HepG2 (cell line): ENCODE data around the gene TAF13. TPM values are rescaled to one million over a fixed set of nuclear protein-coding genes. Genes with fewer than 3 reads are reported as not detected.

Source experiments
- ATAC-seq: fragments of 200-7000 bp; cut with Tn5 transposase; 3 replicates; pipeline ENCODE4 v1.9.1; 2020; ENCODE audit warnings: mild to moderate bottlenecking, moderate library complexity
- BruUV-seq: library from RNA; stranded (reverse); fragments of 400-500 nt; replicated peaks from 2 replicates; lab custom pipeline; 2021; lab: Mats Ljungman, UMichigan
- CTCF ChIA-PET: fragments of 300-600 bp; formaldehyde crosslinking; extraction: SDS; loops from one replicate; lab custom pipeline; 2021; ENCODE audit warnings: low total read pairs, inconsistent platforms, low intra/inter-chr PET ratio; lab: Yijun Ruan, JAX
- POLR2A ChIA-PET: fragments of 350-600 bp; sonication (Branson Sonifier 250); formaldehyde crosslinking; loops from one replicate; lab custom pipeline; 2020; ENCODE audit warnings: antibody characterized with exemption, inconsistent platforms; lab: Yijun Ruan, JAX
- DNase-seq: peaks from one replicate; pipeline ENCODE4 v3.0.0-alpha.2; 2015; ENCODE audit warnings: low spot score
- FAIRE-seq: peaks from 3 replicates; lab custom pipeline; 2011; peaks lifted over from hg19 to GRCh38; lab: Jason Lieb, UNC
- H2AFZ ChIP-seq: one replicate; pipeline ENCODE4 v1.6.1; 2011; ENCODE audit warnings: low read length, inconsistent platforms
- H3K27ac ChIP-seq: fragments of 300-600 bp; 3 replicates; pipeline ENCODE4 v1.8.0; 2011; ENCODE audit warnings: mixed run types, mild to moderate bottlenecking, mixed read lengths, low read length, inconsistent platforms; ENCODE audit not compliant: insufficient read depth; ENCODE audit errors: extremely low read length
- H3K27me3 ChIP-seq, 2 experiments: fragments of 200-600 bp in 1 of 2; 2 replicates in 1 of 2; 3 replicates in 1 of 2; pipeline versions ENCODE4 v1.6.0 to v1.8.0; 2011; ENCODE audit warnings: low read length in 2 of 2, mild to moderate bottlenecking in 2 of 2, moderate library complexity in 2 of 2, inconsistent platforms in 1 of 2; ENCODE audit not compliant: insufficient read depth in 2 of 2, control insufficient read depth in 1 of 2
- H3K36me3 ChIP-seq, 2 experiments: fragments of 200-600 bp in 1 of 2; replicated peaks in 1 of 2; 2 replicates in 1 of 2; 3 replicates in 1 of 2; pipeline versions ENCODE4 v1.5.1 to v1.8.0; 2011; ENCODE audit warnings: low read length in 2 of 2, inconsistent platforms in 1 of 2; ENCODE audit not compliant: insufficient read depth in 2 of 2, control insufficient read depth in 1 of 2
- H3K4me1 ChIP-seq: 2 replicates; pipeline ENCODE4 v1.5.1; 2012; ENCODE audit warnings: low read length, inconsistent platforms; ENCODE audit not compliant: insufficient read depth
- H3K4me2 ChIP-seq: 2 replicates; pipeline ENCODE4 v1.6.0; 2011; ENCODE audit warnings: low read depth, low read length, inconsistent platforms
- H3K4me3 ChIP-seq, 3 experiments: fragments of 200-600 bp in 1 of 3; sonication (generic), shearing (Covaris generic) in 1 of 3; replicated peaks in 1 of 3; 2 replicates each; pipeline ENCODE4 v1.5.1; 2011 to 2016; ENCODE audit warnings: low read length in 3 of 3, inconsistent platforms in 2 of 3, low read depth in 2 of 3, mild to moderate bottlenecking in 2 of 3, control low read depth in 1 of 3, mixed read lengths in 1 of 3; ENCODE audit not compliant: insufficient read depth in 1 of 3
- H3K79me2 ChIP-seq: one replicate; pipeline ENCODE4 v1.6.1; 2011; ENCODE audit warnings: low read length, inconsistent platforms; ENCODE audit not compliant: insufficient read depth
- H3K9ac ChIP-seq: 2 replicates; pipeline ENCODE4 v1.6.0; 2011; ENCODE audit warnings: mild to moderate bottlenecking, low read depth, low read length, inconsistent platforms; ENCODE audit not compliant: insufficient read depth
- H3K9me3 ChIP-seq: 2 replicates; pipeline ENCODE4 v1.5.1; 2012; ENCODE audit warnings: mild to moderate bottlenecking, low read length
- H4K20me1 ChIP-seq: 2 replicates; pipeline ENCODE4 v1.6.0; 2011; ENCODE audit warnings: inconsistent platforms, mild to moderate bottlenecking, low read length, moderate library complexity; ENCODE audit not compliant: insufficient read depth
- CAMTA2 ChIP-seq: sonication (generic); formaldehyde crosslinking; IDR thresholded peaks from 2 replicates; pipeline ENCODE4 v1.4.0; 2020; ENCODE audit warnings: mild to moderate bottlenecking, missing genetic modification reagents, borderline replicate concordance
- ELF3 ChIP-seq: IDR thresholded peaks from 2 replicates; pipeline ENCODE4 v1.6.1; 2016; ENCODE audit warnings: missing genetic modification reagents, missing compliant biosample characterization
- FOSL2 ChIP-seq: sonication (generic); formaldehyde crosslinking; IDR thresholded peaks from 2 replicates; pipeline ENCODE4 v1.4.0; 2020; ENCODE audit warnings: missing genetic modification reagents
- ZNF326 ChIP-seq: sonication (generic); formaldehyde crosslinking; IDR thresholded peaks from 2 replicates; pipeline ENCODE4 v1.4.0; 2020; ENCODE audit warnings: missing genetic modification reagents, borderline replicate concordance
- ZNF33A ChIP-seq: sonication (generic); formaldehyde crosslinking; IDR thresholded peaks from 2 replicates; pipeline ENCODE4 v1.5.1; 2020; ENCODE audit warnings: missing genetic modification reagents, mild to moderate bottlenecking, moderate library complexity, borderline replicate concordance
- ZNF75D ChIP-seq: sonication (generic); formaldehyde crosslinking; IDR thresholded peaks from 2 replicates; pipeline ENCODE4 v1.8.1; 2023; ENCODE audit warnings: missing genetic modification reagents, mild to moderate bottlenecking, borderline replicate concordance
- WGBS: methylation state at CpG from one replicate; pipeline ENCODE4 v1.1.6; 2017; ENCODE audit warnings: low lambda C conversion rate; 5-methylcytosine and 5-hydroxymethylcytosine counted together
- in situ Hi-C: cut with HindIII; loops from 2 replicates; pipeline ENCODE4 v1.10.0; 2017; ENCODE audit warnings: low pct_unique_long_range_greater_than_20kb; ENCODE audit not compliant: extremely low pct_ligation_motif_present
- intact Hi-C: fragments of 100-400 bp; cut with micrococcal nuclease; formaldehyde crosslinking; loops from one replicate; pipeline ENCODE4 v1.10.0; 2022; ENCODE audit not compliant: unreplicated experiment
- polyA plus RNA-seq, 8 experiments: library from polyadenylated mRNA; depleted of rRNA in 3 of 8; stranded (reverse) in 7 of 8; unstranded in 1 of 8; fragments of >200 nt; fragmentation: Illumina TruSeq in 4 of 8; extraction: Trizol in 4 of 8; gene quantifications; 2 replicates each; pipeline versions ENCODE4 v1.2.1 to v1.2.3, GENCODE V29; 2011 to 2016; ENCODE audit warnings: low read depth in 4 of 8, missing spikeins in 1 of 8, mixed read lengths in 1 of 8; ENCODE audit not compliant: insufficient read depth in 1 of 8
- total RNA-seq, 5 experiments: library from RNA; depleted of rRNA; stranded (reverse); fragments of >200 nt; fragmentation: Illumina TruSeq; extraction: Trizol; gene quantifications; 2 replicates each; pipeline ENCODE4 v1.2.3, GENCODE V29; 2016; ENCODE audit warnings: low read depth in 1 of 5

Gene TAF13
- total and polyA plus RNA-seq, 2 of the 13 experiments (the other 11 are each of a cell fraction or from before 2014, with no cell fraction given), result 11.5 to 36.3 TPM

- ATAC-seq (no peak), DNase-seq (no peak), FAIRE-seq (no peak)
- H2AFZ ChIP-seq, result no peak overlapping the region
- H3K27ac ChIP-seq, result no peak overlapping the region
- intact Hi-C loops, result loop anchor here (5.0 to 10.0 kb wide), 2 partner anchors 168 to 300 kb away; partner anchors contain the start of gene SORT1
- peaks cover 21% of the 10 kb centered on the region for H3K4me1 ChIP-seq
- no peaks in the 10 kb centered on the region; a peak in 1 of 5 replicates for H3K27me3 ChIP-seq
- in situ Hi-C loops, result no loop called here
- ChIA-PET CTCF (no interaction called here), POLR2A (no interaction called here)
- peaks cover 2 to 15% of the 10 kb centered on the region in 2 experiments; a peak in 3 of 5 replicates for H3K36me3 ChIP-seq
- no peaks in the 10 kb centered on the region for H4K20me1 ChIP-seq
- no peak overlapping the region for H3K9ac ChIP-seq
- TF ChIP-seq FOSL2 (0 out of 2 replicates have a peak, but pooled peaks have one; percentile 11), ZNF75D (CRISPR knock-in tag) (no peak)
- BruUV-seq, result no TSS peak
- no peak overlapping the region for H3K4me2 ChIP-seq
- peaks cover 25% of the 10 kb centered on the region for H3K79me2 ChIP-seq
- WGBS, result 93% methylated on average over 7 of the region's 7 CpGs
- H3K9me3 ChIP-seq, result no peaks in the 10 kb centered on the region
- no peak overlapping the region for H3K4me3 ChIP-seq
Measured at GRCh38 chr1:109094377-109094803, 18.6 kb upstream of the TAF13 start.

GRCh38 chr1:109091839-109092193 is 16.0 kb upstream of the TAF13 start:
- peaks cover 2 to 15% of the 10 kb centered on the region in 2 experiments; a peak in 3 of 5 replicates for H3K36me3 ChIP-seq
- 0% methylated on average over 1 of the region's 1 CpG for WGBS
- peaks cover 30% of the 10 kb centered on the region for H3K4me1 ChIP-seq
- H3K4me2 ChIP-seq, result peak overlapping the region; percentile 82
- no peaks in the 10 kb centered on the region; a peak in 1 of 5 replicates for H3K27me3 ChIP-seq
- H3K9me3 ChIP-seq, result no peaks in the 10 kb centered on the region
- DNase-seq (no peak), ATAC-seq (no peak), FAIRE-seq (no peak)
- H3K4me3 ChIP-seq, result peak overlapping the region; percentile 83 to 86 (median 85); a peak in 5 of 6 replicates
- no peak overlapping the region for H2AFZ ChIP-seq
- POLR2A ChIA-PET, result interaction anchor here (1.7 to 5.3 kb wide), 3 partner anchors 9 to 89 kb away, joined by 7 to 117 read pairs (median 19); partner anchors contain the start of gene TAF13
- TF ChIP-seq ELF3 (CRISPR knock-in tag) (peak; percentile 49; the same call in 1 of the 2 replicates), ZNF33A (CRISPR knock-in tag) (no peak), ZNF326 (CRISPR knock-in tag) (no peak), CAMTA2 (CRISPR knock-in tag) (no peak)
- CTCF ChIA-PET, result no interaction called here
- intact Hi-C loops (loop anchor here (5.0 to 10.0 kb wide), 2 partner anchors 170 to 303 kb away; partner anchors contain the start of gene SORT1), in situ Hi-C loops (no loop called here)
- peak overlapping the region; percentile 80 for H3K9ac ChIP-seq
- peak overlapping the region; percentile 90 for H3K27ac ChIP-seq
- peaks cover 25% of the 10 kb centered on the region for H3K79me2 ChIP-seq
- BruUV-seq, result no TSS peak
- no peaks in the 10 kb centered on the region for H4K20me1 ChIP-seq
